Pancreas (tissue), 10 donors: ENCODE data around the gene ASAH2. TPM values are rescaled to one million over a fixed set of nuclear protein-coding genes. Genes with fewer than 3 reads are reported as not detected.
A peak's percentile ranks its signal among the peaks of the same experiment; 100 is the strongest.

Source experiments
- ATAC-seq, 4 donors: fragments of 200-7000 bp; cut with Tn5 transposase; one replicate each; pipeline versions ENCODE4 v1.8.0 to v1.9.1; 2020; ENCODE audit warnings: mild to moderate bottlenecking in 4 of 4, moderate library complexity in 4 of 4
- DNase-seq, 6 donors: peaks; one replicate each; pipeline ENCODE4 v3.0.0-alpha.2; 2020
- FAIRE-seq: peaks from 2 replicates; lab custom pipeline; 2012; peaks lifted over from hg19 to GRCh38; lab: Jason Lieb, UNC
- H3K27ac ChIP-seq, 4 donors: fragments of 200-600 bp; sonication (generic); 1 replicate in 3 of 4; 2 replicates in 1 of 4; pipeline versions ENCODE4 v1.5.0 to v1.8.0; 2020
- H3K27me3 ChIP-seq, 4 donors: fragments of 200-600 bp; one replicate each; pipeline ENCODE4 v1.8.0; 2021
- H3K36me3 ChIP-seq, 3 donors: fragments of 200-600 bp; sonication (generic) in 1 of 3; one replicate each; pipeline versions ENCODE4 v1.5.0 to v1.8.0; 2020 to 2021
- H3K4me1 ChIP-seq, 3 donors: fragments of 200-600 bp; one replicate each; pipeline ENCODE4 v1.8.0; 2021
- H3K4me3 ChIP-seq, 4 donors: fragments of 200-600 bp; sonication (generic) in 2 of 4; one replicate each; pipeline versions ENCODE4 v1.5.0 to v1.8.0; 2020 to 2021
- H3K9me3 ChIP-seq, 4 donors: fragments of 200-600 bp; one replicate each; pipeline ENCODE4 v1.8.0; 2021
- WGBS, 2 donors: extraction: QIAGEN DNeasy Blood & Tissue Kit; methylation state at CpG; one replicate each; pipeline ENCODE4 v1.1.7; 2013; 5-methylcytosine and 5-hydroxymethylcytosine counted together
- intact Hi-C, 3 donors: fragments of 100-400 bp; cut with DNase I; formaldehyde crosslinking; loops; one replicate each; pipeline versions ENCODE4 v1.11.1 to v1.14.2; 2022
- polyA plus RNA-seq, 2 donors: library from polyadenylated mRNA; stranded (reverse); fragments of 200-250 nt; gene quantifications; one replicate each; pipeline ENCODE4 v1.2.3, GENCODE V29; 2013
- total RNA-seq, 6 donors: library from RNA; stranded (reverse); fragmentation: NEBNext Ultra II Directional in 4 of 6; extraction: Animal tissue kit (Norgen Biotek cat#: 25700) in 4 of 6; gene quantifications; one replicate each; pipeline versions ENCODE4 v1.2.1 to v1.2.4, GENCODE V29; 2021 to 2023
- TF ChIP-seq, protein P1 (sequence below), 4 donors: fragments of 200-600 bp; sonication (generic) in 3 of 4; IDR thresholded peaks; one replicate each; pipeline versions ENCODE4 v1.5.0 to v1.8.0; 2021; ENCODE audit warnings: antibody characterized with exemption in 4 of 4
- donor health status: healthy with polysubstance abuse.
- donor health status: DM: no; HTN: no; CAD: no; lungs with moderate emphysema.
- donor health status: DM: no; HTN: no; CAD: no.
- donor health status: control.
- donor health status: control.
- donor health status: Bipolar disorder and iron deficiency.
- donor health status: DM: yes; HTN: yes; CAD: no.
- donor health status: DM: no; HTN: no; CAD: no.
- donor health status: DM: no; HTN: no; CAD: no.
- donor health status: DM: yes; HTN: yes; CAD: no.

The ASAH2 gene
- total and polyA plus RNA-seq, 8 donors, result 0.15 to 3.6 (median 1.2) TPM

GRCh38 chr10:50286517-50286916, 35.2 kb upstream of the ASAH2 start:
- intact Hi-C loops, result no loop called here
- WGBS, 2 donors, result 15 to 31% methylated on average over 2 of the region's 2 CpGs

GRCh38 chr10:50281967-50282522, 30.7 kb upstream of the ASAH2 start:
- 80% methylated on average over 4 of the region's 4 CpGs for WGBS, 2 donors
- DNase-seq, result no peak
- no peaks in the 10 kb centered on the region for H3K27me3 ChIP-seq
- no peaks in the 10 kb centered on the region for H3K9me3 ChIP-seq
- no peaks in the 10 kb centered on the region for H3K4me1 ChIP-seq
- TF ChIP-seq, protein P1, sequence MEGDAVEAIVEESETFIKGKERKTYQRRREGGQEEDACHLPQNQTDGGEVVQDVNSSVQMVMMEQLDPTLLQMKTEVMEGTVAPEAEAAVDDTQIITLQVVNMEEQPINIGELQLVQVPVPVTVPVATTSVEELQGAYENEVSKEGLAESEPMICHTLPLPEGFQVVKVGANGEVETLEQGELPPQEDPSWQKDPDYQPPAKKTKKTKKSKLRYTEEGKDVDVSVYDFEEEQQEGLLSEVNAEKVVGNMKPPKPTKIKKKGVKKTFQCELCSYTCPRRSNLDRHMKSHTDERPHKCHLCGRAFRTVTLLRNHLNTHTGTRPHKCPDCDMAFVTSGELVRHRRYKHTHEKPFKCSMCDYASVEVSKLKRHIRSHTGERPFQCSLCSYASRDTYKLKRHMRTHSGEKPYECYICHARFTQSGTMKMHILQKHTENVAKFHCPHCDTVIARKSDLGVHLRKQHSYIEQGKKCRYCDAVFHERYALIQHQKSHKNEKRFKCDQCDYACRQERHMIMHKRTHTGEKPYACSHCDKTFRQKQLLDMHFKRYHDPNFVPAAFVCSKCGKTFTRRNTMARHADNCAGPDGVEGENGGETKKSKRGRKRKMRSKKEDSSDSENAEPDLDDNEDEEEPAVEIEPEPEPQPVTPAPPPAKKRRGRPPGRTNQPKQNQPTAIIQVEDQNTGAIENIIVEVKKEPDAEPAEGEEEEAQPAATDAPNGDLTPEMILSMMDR (IDR thresholded peaks at IDR 0.05), result no peak
- no peak overlapping the region for H3K4me3 ChIP-seq
- ATAC-seq, result no peak
- H3K27ac ChIP-seq, result no peak overlapping the region
- FAIRE-seq, result no peak
- H3K36me3 ChIP-seq, result no peaks in the 10 kb centered on the region
- intact Hi-C loops, result no loop called here

More at GRCh38 chr10:50286517-50286916, 35.2 kb upstream of the ASAH2 start:
- Histone ChIP-seq H3K27me3 (no peaks in the 10 kb centered on the region), H3K4me3 (no peak overlapping the region), H3K36me3 (no peaks in the 10 kb centered on the region), H3K9me3 (no peaks in the 10 kb centered on the region), H3K4me1 (no peaks in the 10 kb centered on the region), H3K27ac (no peak overlapping the region)
- FAIRE-seq, result no peak
- peak in 2 of 4 donors; percentile 25 for ATAC-seq
- TF ChIP-seq, protein P1 (IDR thresholded peaks at IDR 0.05), result no peak
- DNase-seq, result no peak

DNA sequence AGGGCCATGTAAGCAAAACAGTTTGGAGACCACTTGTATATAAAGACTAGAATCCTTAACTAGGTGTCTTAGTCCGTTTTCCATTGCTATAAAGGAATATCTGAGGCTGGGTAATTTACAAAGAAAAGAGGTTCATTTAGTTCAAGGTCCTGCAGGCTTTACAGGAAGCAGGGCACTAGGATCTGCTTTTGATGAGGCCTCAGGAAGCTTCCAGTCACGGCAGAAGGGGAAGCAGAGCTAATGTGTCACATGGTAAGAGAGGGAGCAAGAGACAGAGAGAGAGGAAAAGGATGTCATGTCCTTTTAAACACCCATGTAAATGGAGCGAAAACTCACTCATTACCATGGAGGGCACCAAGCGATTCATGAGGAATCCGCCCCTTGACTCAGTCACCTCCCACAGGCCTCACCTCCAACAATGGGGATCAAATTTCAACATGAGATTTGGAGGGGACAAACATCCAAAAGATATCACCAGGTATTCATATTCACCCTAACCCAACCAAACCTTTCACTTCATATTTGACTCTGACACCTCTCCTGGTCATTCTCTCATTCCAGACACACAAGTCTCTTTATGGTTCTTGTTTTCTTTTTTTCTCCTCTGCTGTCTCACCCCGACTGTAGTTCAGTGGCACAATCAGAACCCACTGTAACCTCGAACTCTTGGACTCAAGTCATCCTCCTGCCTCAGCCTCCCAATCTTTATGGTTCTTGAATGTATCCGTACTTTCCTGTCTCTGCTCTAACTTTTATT, 30.1 kb upstream of the ASAH2 start:
- no peak overlapping the region for H3K27ac ChIP-seq
- H3K9me3 ChIP-seq, result no peaks in the 10 kb centered on the region
- no peaks in the 10 kb centered on the region for H3K4me1 ChIP-seq
- intact Hi-C loops, result no loop called here
- FAIRE-seq, result no peak
- ATAC-seq, result no peak
- 82 to 87% methylated on average over 8 of the region's 8 CpGs for WGBS, 2 donors
- no peak overlapping the region for H3K4me3 ChIP-seq
- H3K27me3 ChIP-seq, result no peaks in the 10 kb centered on the region
- H3K36me3 ChIP-seq, result no peaks in the 10 kb centered on the region
- DNase-seq, result no peak
- TF ChIP-seq, protein P1 (IDR thresholded peaks at IDR 0.05), result no peak

- DNase-seq (no peak), FAIRE-seq (no peak), ATAC-seq (no peak)
- H3K27me3 ChIP-seq, result no peaks in the 10 kb centered on the region
- H3K36me3 ChIP-seq, result no peaks in the 10 kb centered on the region
- no peaks in the 10 kb centered on the region for H3K9me3 ChIP-seq
- no peak overlapping the region for H3K4me3 ChIP-seq
- TF ChIP-seq, protein P1 (IDR thresholded peaks at IDR 0.05), result no peak
- H3K27ac ChIP-seq, result no peak overlapping the region
- 47 to 51% methylated on average over 5 of the region's 5 CpGs for whole genome bisulfite sequencing, 2 donors
- H3K4me1 ChIP-seq, result no peaks in the 10 kb centered on the region
- intact Hi-C loops, result no loop called here
Measured at GRCh38 chr10:50280049-50280841, 28.9 kb upstream of the ASAH2 start.
